ENCODE results near the gene KCNN3. TPM values are rescaled to one million over a fixed set of nuclear protein-coding genes. Genes with fewer than 3 reads are reported as not detected.

KCNN3 gene
- total and polyA plus RNA-seq, 4 donors: 0.08 to 4.7 (median 1.8) TPM

GRCh38 chr1:154718566-154718965 is 151.5 kb downstream of the KCNN3 start:
- no peak overlapping the region for H3K4me3 ChIP-seq (ENCODE audit: low read length in 2 of 2)
- no peak overlapping the region for H3K27ac ChIP-seq (ENCODE audit: low read depth in 1 of 2, low read length in 2 of 2)
- intact Hi-C loops (cut with DNase I): no loop called here
- no peaks in the 10 kb centered on the region for H3K27me3 ChIP-seq (ENCODE audit: control insufficient read depth in 1 of 2, insufficient read depth in 2 of 2, low read length in 1 of 2)
- no peak for ATAC-seq (ENCODE audit: low FRiP score)
- WGBS, 2 donors: 96 to 99% methylated on average over 6 of the region's 6 CpGs
- no peaks in the 10 kb centered on the region for H3K36me3 ChIP-seq (ENCODE audit: control insufficient read depth in 1 of 2, insufficient read depth in 2 of 2, low read length in 1 of 2)
- H3K9me3 ChIP-seq (ENCODE audit: control insufficient read depth, low read length): no peaks in the 10 kb centered on the region
- no peak for DNase-seq
- H3K4me1 ChIP-seq (ENCODE audit: control insufficient read depth in 1 of 2, insufficient read depth in 2 of 2, low read length in 2 of 2): no peaks in the 10 kb centered on the region

DNA sequence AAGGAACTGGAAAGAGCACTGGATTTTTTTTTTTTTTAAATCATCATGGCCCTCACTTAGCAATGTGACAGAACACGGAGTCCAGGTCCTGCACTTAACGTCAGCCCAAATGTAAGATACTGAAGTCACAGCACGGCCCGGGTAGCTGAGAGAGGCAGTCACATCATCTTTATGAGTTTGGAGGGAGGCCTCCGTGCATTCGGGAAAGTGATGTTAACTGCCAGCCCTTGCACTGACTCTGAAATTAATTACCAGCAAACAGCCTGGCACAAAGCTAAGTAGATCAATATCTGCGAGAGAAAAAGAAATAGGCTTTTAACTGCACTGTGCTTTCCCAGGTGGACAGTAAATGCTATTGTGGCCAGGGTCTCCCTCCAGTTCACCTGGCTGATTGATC is 152.6 kb downstream of the KCNN3 start:
- Histone ChIP-seq H3K9me3 (ENCODE audit: control insufficient read depth, low read length) (no peaks in the 10 kb centered on the region), H3K36me3 (ENCODE audit: control insufficient read depth in 1 of 2, insufficient read depth in 2 of 2, low read length in 1 of 2) (no peaks in the 10 kb centered on the region), H3K27ac (ENCODE audit: low read depth in 1 of 2, low read length in 2 of 2) (no peak overlapping the region), H3K27me3 (ENCODE audit: control insufficient read depth in 1 of 2, insufficient read depth in 2 of 2, low read length in 1 of 2) (no peaks in the 10 kb centered on the region), H3K4me1 (ENCODE audit: control insufficient read depth in 1 of 2, insufficient read depth in 2 of 2, low read length in 2 of 2) (no peaks in the 10 kb centered on the region), H3K4me3 (ENCODE audit: low read length in 2 of 2) (no peak overlapping the region)
- no peak for ATAC-seq (ENCODE audit: low FRiP score)
- DNase-seq: no peak
- intact Hi-C loops (cut with DNase I): no loop called here
- 88 to 89% methylated on average over 7 of the region's 7 CpGs for WGBS, 2 donors

DNA sequence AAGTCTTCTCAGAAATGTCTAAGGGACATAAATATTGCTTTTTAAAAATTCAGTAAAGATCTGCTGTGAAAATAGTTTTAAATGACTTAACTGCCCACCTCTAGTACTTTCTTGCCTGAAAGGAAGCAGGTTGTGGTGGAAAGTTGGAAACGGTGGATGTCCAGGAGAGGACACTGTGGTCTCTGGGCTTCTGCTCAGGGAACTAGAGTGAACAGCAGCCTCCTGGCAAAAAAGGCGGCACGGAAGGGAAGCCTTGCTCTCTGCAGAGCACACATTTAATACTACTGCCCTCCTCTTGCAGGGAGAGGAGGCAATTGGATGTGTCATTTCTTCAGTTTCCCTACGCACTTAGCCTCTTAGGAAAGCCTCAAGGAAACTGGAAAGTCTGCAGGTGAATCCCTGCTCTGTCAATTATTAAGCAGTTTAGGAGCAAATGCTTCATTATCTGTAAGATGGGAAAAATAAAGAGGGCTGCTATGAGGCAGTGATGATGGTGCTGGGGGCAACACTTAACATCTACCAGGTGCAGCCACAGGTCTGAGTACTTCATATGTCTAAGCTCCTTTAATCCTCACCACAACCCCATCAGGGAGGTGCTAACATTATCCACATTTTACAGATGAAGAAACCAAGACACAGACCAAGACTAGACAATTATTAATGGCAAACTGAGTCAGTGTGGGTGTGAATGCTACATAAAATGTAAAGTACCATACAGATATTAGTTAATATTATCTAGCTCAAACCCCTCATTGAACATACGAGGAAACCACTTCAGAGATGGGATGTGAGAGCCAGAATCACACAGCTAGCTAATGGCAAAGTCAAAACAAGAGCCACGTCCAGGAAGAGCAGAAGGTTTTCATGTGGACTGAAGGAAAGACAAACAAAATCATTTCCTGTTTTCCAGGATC is 153.2 kb downstream of the KCNN3 start:
- no peaks in the 10 kb centered on the region for H3K27me3 ChIP-seq (ENCODE audit: control insufficient read depth in 1 of 2, insufficient read depth in 2 of 2, low read length in 1 of 2)
- H3K36me3 ChIP-seq (ENCODE audit: control insufficient read depth in 1 of 2, insufficient read depth in 2 of 2, low read length in 1 of 2): no peaks in the 10 kb centered on the region
- ATAC-seq (ENCODE audit: low FRiP score) (no peak), DNase-seq (no peak)
- no peaks in the 10 kb centered on the region for H3K9me3 ChIP-seq (ENCODE audit: control insufficient read depth, low read length)
- H3K27ac ChIP-seq (ENCODE audit: low read depth in 1 of 2, low read length in 2 of 2): no peak overlapping the region
- intact Hi-C loops (cut with DNase I): no loop called here
- H3K4me3 ChIP-seq (ENCODE audit: low read length in 2 of 2): no peak overlapping the region
- 62 to 63% methylated on average over 6 of the region's 6 CpGs for WGBS, 2 donors
- H3K4me1 ChIP-seq (ENCODE audit: control insufficient read depth in 1 of 2, insufficient read depth in 2 of 2, low read length in 2 of 2): no peaks in the 10 kb centered on the region

GRCh38 chr1:154716011-154716410 is 154.1 kb downstream of the KCNN3 start:
- Histone ChIP-seq H3K4me1 (ENCODE audit: control insufficient read depth in 1 of 2, insufficient read depth in 2 of 2, low read length in 2 of 2) (no peaks in the 10 kb centered on the region), H3K27me3 (ENCODE audit: control insufficient read depth in 1 of 2, insufficient read depth in 2 of 2, low read length in 1 of 2) (no peaks in the 10 kb centered on the region), H3K27ac (ENCODE audit: low read depth in 1 of 2, low read length in 2 of 2) (no peak overlapping the region), H3K4me3 (ENCODE audit: low read length in 2 of 2) (no peak overlapping the region), H3K9me3 (ENCODE audit: control insufficient read depth, low read length) (no peaks in the 10 kb centered on the region), H3K36me3 (ENCODE audit: control insufficient read depth in 1 of 2, insufficient read depth in 2 of 2, low read length in 1 of 2) (no peaks in the 10 kb centered on the region)
- DNase-seq (no peak), ATAC-seq (ENCODE audit: low FRiP score) (no peak)
- intact Hi-C loops (cut with DNase I): no loop called here
- 79 to 80% methylated on average over 2 of the region's 2 CpGs for WGBS, 2 donors

- Histone ChIP-seq H3K4me1 (ENCODE audit: control insufficient read depth in 1 of 2, insufficient read depth in 2 of 2, low read length in 2 of 2) (no peaks in the 10 kb centered on the region), H3K4me3 (ENCODE audit: low read length in 2 of 2) (no peak overlapping the region), H3K27ac (ENCODE audit: low read depth in 1 of 2, low read length in 2 of 2) (no peak overlapping the region), H3K27me3 (ENCODE audit: control insufficient read depth in 1 of 2, insufficient read depth in 2 of 2, low read length in 1 of 2) (no peaks in the 10 kb centered on the region), H3K36me3 (ENCODE audit: control insufficient read depth in 1 of 2, insufficient read depth in 2 of 2, low read length in 1 of 2) (no peaks in the 10 kb centered on the region), H3K9me3 (ENCODE audit: control insufficient read depth, low read length) (no peaks in the 10 kb centered on the region)
- DNase-seq (no peak), ATAC-seq (ENCODE audit: low FRiP score) (no peak)
- intact Hi-C loops (cut with DNase I): no loop called here
- 79 to 80% methylated on average over 5 of the region's 5 CpGs for WGBS, 2 donors
Measured at GRCh38 chr1:154715385-154715784, 154.7 kb downstream of the KCNN3 start.

DNA sequence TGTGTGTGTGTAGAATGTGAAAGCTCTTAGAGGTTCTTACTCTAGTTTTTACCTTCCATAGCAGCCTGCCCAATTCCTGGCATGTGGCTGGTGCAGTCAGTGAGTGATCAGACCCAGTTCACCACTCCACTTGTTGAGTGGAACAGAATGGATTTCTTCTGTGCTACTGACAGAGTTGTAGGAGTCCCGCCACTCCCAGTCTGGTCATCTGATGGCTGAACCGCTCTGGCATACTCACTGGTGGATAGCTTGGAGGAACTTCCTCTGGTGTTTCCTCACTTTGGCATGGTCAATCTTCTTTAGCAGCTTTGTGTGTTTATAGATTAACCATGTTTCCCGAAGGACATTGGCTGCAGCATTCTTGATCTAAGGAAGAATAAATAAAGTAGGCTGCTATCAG is 155.4 kb downstream of the KCNN3 start:
- Histone ChIP-seq H3K27me3 (ENCODE audit: control insufficient read depth in 1 of 2, insufficient read depth in 2 of 2, low read length in 1 of 2) (no peaks in the 10 kb centered on the region), H3K27ac (ENCODE audit: low read depth in 1 of 2, low read length in 2 of 2) (no peak overlapping the region), H3K4me1 (ENCODE audit: control insufficient read depth in 1 of 2, insufficient read depth in 2 of 2, low read length in 2 of 2) (no peaks in the 10 kb centered on the region), H3K9me3 (ENCODE audit: control insufficient read depth, low read length) (no peaks in the 10 kb centered on the region), H3K4me3 (ENCODE audit: low read length in 2 of 2) (no peak overlapping the region), H3K36me3 (ENCODE audit: control insufficient read depth in 1 of 2, insufficient read depth in 2 of 2, low read length in 1 of 2) (no peaks in the 10 kb centered on the region)
- DNase-seq: peak in 1 of 2 donors; percentile 65
- 74 to 79% methylated on average over 3 of the region's 3 CpGs for WGBS, 2 donors
- ATAC-seq (ENCODE audit: low FRiP score): no peak
- intact Hi-C loops (cut with DNase I): no loop called here

DNA sequence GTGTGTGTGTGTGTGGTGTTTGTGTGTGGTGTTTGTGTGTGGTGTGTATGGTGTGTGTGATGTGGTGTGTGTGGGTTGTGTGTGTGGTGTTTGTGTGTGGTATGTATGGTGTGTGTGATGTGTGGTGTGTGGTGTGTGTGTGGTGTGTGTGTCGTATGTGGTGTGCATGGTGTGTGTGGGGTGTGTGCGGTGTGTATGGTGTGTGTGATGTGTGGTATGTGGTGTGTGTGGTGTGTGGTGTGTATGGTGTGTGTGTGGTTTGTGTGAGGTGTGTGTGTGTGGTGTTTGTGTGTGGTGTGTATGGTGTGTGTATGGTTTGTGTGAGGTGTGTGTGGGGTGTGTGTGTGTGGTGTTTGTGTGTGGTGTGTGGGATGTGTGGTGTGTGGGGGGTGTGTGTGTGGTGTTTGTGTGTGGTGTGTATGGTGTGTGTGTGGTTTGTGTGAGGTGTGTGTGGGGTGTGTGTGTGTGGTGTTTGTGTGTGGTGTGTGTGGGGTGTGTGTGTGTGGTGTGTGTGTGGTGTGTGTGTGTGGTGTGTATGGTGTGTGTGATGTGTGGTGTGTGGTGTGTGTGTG is 155.9 kb downstream of the KCNN3 start:
- Histone ChIP-seq H3K4me1 (ENCODE audit: control insufficient read depth in 1 of 2, insufficient read depth in 2 of 2, low read length in 2 of 2) (no peaks in the 10 kb centered on the region), H3K4me3 (ENCODE audit: low read length in 2 of 2) (no peak overlapping the region), H3K27ac (ENCODE audit: low read depth in 1 of 2, low read length in 2 of 2) (no peak overlapping the region), H3K27me3 (ENCODE audit: control insufficient read depth in 1 of 2, insufficient read depth in 2 of 2, low read length in 1 of 2) (no peaks in the 10 kb centered on the region), H3K36me3 (ENCODE audit: control insufficient read depth in 1 of 2, insufficient read depth in 2 of 2, low read length in 1 of 2) (no peaks in the 10 kb centered on the region), H3K9me3 (ENCODE audit: control insufficient read depth, low read length) (no peaks in the 10 kb centered on the region)
- no peak for DNase-seq
- peak; percentile 52 for ATAC-seq (ENCODE audit: low FRiP score)
- 78 to 89% methylated on average over 2 of the region's 2 CpGs for WGBS, 2 donors
- intact Hi-C loops (cut with DNase I): no loop called here

- ATAC-seq (ENCODE audit: low FRiP score) (no peak), DNase-seq (no peak)
- H3K27ac ChIP-seq (ENCODE audit: low read depth in 1 of 2, low read length in 2 of 2): no peak overlapping the region
- H3K9me3 ChIP-seq (ENCODE audit: control insufficient read depth, low read length): no peaks in the 10 kb centered on the region
- WGBS, 2 donors: 92 to 94% methylated on average over 11 of the region's 11 CpGs
- no peak overlapping the region for H3K4me3 ChIP-seq (ENCODE audit: low read length in 2 of 2)
- no peaks in the 10 kb centered on the region for H3K4me1 ChIP-seq (ENCODE audit: control insufficient read depth in 1 of 2, insufficient read depth in 2 of 2, low read length in 2 of 2)
- no peaks in the 10 kb centered on the region for H3K36me3 ChIP-seq (ENCODE audit: control insufficient read depth in 1 of 2, insufficient read depth in 2 of 2, low read length in 1 of 2)
- no peaks in the 10 kb centered on the region for H3K27me3 ChIP-seq (ENCODE audit: control insufficient read depth in 1 of 2, insufficient read depth in 2 of 2, low read length in 1 of 2)
- intact Hi-C loops (cut with DNase I): no loop called here
Measured at GRCh38 chr1:154713005-154713404, 157.1 kb downstream of the KCNN3 start.
